Fibroblast of skin of abdomen (primary cell): ENCODE results near the gene BLCAP.
A peak's percentile ranks its signal among the peaks of the same experiment; 100 is the strongest.

Experiments used
- DNase-seq: peaks from one replicate; pipeline ENCODE4 v3.0.0-alpha.2; 2013

Gene BLCAP

GRCh38 chr20:37529214-37529967 is 1.7 kb upstream of the BLCAP start:
- no peak for DNase-seq

GRCh38 chr20:37528446-37529213 is 954 bp upstream of the BLCAP start:
- no peak for DNase-seq

GRCh38 chr20:37526839-37527637 is 638 bp downstream of the BLCAP start:
- DNase-seq = no peak

GRCh38 chr20:37526238-37526838 is 1.3 kb downstream of the BLCAP start:
- peak; percentile 58 for DNase-seq

GRCh38 chr20:37525810-37526209 is 1.9 kb downstream of the BLCAP start:
- no peak for DNase-seq

GRCh38 chr20:37524859-37525708 is 2.6 kb downstream of the BLCAP start:
- peak; percentile 65 for DNase-seq

- DNase-seq = no peak
Measured at GRCh38 chr20:37523911-37524700, 3.6 kb downstream of the BLCAP start.

- DNase-seq = no peak
Measured at GRCh38 chr20:37523012-37523391, 4.7 kb downstream of the BLCAP start.

- DNase-seq = peak; percentile 45
Measured at GRCh38 chr20:37522260-37523011, 5.2 kb downstream of the BLCAP start.

- no peak for DNase-seq
Measured at GRCh38 chr20:37521061-37521771, 6.5 kb downstream of the BLCAP start, which contains the start of gene NNAT. NNAT (plus strand) TSS chr20:37521250; CDS start chr20:37521332, 82 bp downstream.

GRCh38 chr20:37520419-37520955 is 7.2 kb downstream of the BLCAP start:
- DNase-seq = no peak

GRCh38 chr20:37519508-37520418 is 7.9 kb downstream of the BLCAP start:
- peak; percentile 35 for DNase-seq

- DNase-seq = no peak
Measured at GRCh38 chr20:37518606-37519507, 8.8 kb downstream of the BLCAP start.

- no peak for DNase-seq
Measured at GRCh38 chr20:37518059-37518458, 9.6 kb downstream of the BLCAP start.

GRCh38 chr20:37516811-37517750 is 10.6 kb downstream of the BLCAP start:
- DNase-seq = peak; percentile 92

GRCh38 chr20:37515876-37516275 is 11.8 kb downstream of the BLCAP start:
- DNase-seq = no peak
